ENCODE measurements around the gene FAM240B.

Gene FAM240B

DNA sequence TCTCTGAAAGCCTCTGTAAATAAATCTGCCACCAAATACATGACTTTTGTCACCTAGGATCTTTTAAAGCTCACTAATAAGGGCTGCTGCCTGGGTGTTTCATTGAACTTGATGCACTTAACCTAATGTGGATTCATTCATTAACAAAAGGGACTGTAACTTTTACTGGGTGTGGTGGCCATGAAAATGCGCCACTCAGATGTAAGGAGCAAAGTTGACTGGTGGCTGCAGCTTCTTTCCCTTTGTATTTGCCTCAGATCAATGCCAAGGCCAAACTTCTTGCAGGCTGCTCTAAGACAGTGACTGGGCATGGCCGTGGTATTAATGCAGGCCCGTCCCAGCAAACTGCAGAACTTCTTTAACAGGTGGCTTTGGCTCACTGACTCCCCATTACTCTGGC lies 22.9 kb downstream of the FAM240B start:
- TF ChIP-seq, protein P1, sequence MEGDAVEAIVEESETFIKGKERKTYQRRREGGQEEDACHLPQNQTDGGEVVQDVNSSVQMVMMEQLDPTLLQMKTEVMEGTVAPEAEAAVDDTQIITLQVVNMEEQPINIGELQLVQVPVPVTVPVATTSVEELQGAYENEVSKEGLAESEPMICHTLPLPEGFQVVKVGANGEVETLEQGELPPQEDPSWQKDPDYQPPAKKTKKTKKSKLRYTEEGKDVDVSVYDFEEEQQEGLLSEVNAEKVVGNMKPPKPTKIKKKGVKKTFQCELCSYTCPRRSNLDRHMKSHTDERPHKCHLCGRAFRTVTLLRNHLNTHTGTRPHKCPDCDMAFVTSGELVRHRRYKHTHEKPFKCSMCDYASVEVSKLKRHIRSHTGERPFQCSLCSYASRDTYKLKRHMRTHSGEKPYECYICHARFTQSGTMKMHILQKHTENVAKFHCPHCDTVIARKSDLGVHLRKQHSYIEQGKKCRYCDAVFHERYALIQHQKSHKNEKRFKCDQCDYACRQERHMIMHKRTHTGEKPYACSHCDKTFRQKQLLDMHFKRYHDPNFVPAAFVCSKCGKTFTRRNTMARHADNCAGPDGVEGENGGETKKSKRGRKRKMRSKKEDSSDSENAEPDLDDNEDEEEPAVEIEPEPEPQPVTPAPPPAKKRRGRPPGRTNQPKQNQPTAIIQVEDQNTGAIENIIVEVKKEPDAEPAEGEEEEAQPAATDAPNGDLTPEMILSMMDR (conservative IDR thresholded peaks at IDR 0.05; ENCODE audit: control insufficient read depth, insufficient read depth, low read depth, low read length), result no peak
- H3K4me3 ChIP-seq (ENCODE audit: control insufficient read depth, low read depth, low read length), result no peak overlapping the region
- no peak for DNase-seq (ENCODE audit: low read depth)

DNA sequence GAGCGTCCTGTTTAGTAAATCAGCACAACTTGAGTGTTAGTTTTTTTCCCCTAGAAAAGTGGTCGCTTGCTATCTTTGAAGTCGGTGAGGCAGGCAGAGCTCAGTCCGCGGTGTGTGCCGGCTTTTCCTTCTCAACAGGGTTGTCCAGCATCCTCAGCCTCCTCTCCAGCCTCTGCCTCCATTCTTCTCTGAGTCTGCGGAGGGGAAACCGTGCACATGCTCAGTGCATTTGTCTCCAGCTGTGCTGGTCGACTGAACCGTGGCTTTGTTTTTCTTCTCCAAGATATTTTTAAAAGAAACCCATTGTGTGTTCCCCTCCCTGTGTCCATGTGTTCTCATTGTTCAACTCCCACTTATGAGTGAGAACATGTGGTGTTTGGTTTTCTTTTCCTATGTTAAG lies 25.3 kb downstream of the FAM240B start:
- H3K4me3 ChIP-seq (ENCODE audit: control insufficient read depth, low read depth, low read length), result no peak overlapping the region
- no peak for DNase-seq (ENCODE audit: low read depth)
- TF ChIP-seq, protein P1 (conservative IDR thresholded peaks at IDR 0.05; ENCODE audit: control insufficient read depth, insufficient read depth, low read depth, low read length), result no peak

DNA sequence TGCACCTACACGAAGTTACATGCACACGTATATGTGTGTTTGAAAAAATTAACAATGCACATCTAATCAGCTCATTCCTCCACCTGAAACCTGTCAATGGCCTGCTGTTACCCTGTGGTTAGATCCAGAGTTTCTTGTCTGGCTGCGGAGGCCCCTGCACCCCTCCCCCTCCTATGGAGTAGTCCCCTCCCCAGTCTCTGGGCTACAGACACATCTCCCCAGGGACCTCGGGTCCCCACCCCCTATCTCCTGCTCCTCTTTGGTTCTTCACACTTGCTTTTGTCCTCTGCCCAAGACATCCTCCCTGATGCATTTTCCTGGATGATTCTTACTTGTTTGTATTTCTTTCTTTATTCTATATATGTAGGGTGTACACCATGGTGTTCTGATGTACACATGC lies 27.2 kb downstream of the FAM240B start:
- H3K4me3 ChIP-seq (ENCODE audit: control insufficient read depth, low read depth, low read length), result no peak overlapping the region
- TF ChIP-seq, protein P1 (conservative IDR thresholded peaks at IDR 0.05; ENCODE audit: control insufficient read depth, insufficient read depth, low read depth, low read length), result no peak

DNA sequence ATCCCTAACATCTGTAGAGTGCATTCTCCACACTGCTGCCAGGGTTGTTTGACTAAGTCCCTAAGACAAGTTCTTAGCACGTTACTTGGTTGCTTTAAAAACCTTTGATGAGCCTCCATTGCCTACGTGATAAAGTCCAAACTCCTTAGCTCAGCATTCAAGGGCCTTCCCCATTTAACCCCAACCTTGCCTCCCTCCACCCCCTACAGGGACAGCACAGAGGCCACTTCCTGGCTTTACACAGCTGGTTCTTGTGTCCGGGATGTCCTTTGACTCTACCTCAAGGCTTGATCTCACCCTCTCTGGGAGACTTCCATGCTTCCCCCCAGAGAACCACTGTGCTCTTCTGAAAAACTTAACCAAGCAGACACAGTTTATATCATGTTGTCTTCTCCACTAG lies 29.4 kb downstream of the FAM240B start:
- TF ChIP-seq, protein P1 (conservative IDR thresholded peaks at IDR 0.05; ENCODE audit: control insufficient read depth, insufficient read depth, low read depth, low read length), result no peak
- DNase-seq (ENCODE audit: low read depth), result no peak
- no peak overlapping the region for H3K4me3 ChIP-seq (ENCODE audit: control insufficient read depth, low read depth, low read length)

More for the DNA sequence above, 27.2 kb downstream of the FAM240B start:
- DNase-seq (ENCODE audit: low read depth), result no peak

DNA sequence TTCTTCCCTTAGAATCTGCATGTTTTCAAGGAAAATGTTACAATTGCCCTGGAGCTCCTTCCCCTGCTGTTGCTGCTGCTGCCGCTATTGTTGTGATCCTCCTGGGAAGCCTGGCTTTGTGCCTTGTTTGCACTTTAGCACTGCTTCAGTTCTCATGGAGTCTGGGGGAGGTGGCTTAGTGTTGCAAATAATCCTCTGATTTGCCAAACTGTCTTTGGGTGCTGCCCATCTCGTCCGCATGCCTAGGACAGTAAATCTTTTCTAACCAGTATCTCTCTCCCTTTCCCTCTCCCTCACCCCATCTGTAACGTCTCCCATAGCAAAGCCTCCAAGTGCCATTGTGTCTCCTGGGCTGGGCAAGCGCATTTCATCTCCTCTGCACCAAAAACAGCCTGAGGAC lies 30.3 kb downstream of the FAM240B start:
- TF ChIP-seq, protein P1 (conservative IDR thresholded peaks at IDR 0.05; ENCODE audit: control insufficient read depth, insufficient read depth, low read depth, low read length), result no peak
- H3K4me3 ChIP-seq (ENCODE audit: control insufficient read depth, low read depth, low read length), result no peak overlapping the region
- no peak for DNase-seq (ENCODE audit: low read depth)

DNA sequence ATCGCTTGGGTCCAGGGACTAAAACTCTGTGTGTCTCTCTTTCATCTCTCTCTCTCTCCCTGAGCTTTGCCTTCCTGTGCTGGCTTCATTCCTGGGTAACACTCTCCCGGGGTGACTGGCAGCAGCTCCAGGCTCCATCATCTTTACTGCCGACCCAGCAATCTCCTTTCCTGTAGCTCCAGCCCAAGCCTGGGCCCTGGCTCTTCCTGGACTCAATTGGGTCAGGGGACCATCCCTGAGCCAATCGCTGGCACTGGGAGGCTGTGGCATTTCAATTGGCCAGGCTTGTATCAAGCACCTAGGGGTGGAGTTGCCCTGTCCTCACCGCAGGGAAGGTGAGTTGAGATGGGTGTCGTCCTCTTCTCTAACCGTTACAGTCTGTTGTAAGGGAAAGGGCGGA lies 31.9 kb downstream of the FAM240B start:
- no peak for DNase-seq (ENCODE audit: low read depth)
- TF ChIP-seq, protein P1 (conservative IDR thresholded peaks at IDR 0.05; ENCODE audit: control insufficient read depth, insufficient read depth, low read depth, low read length), result no peak
- no peak overlapping the region for H3K4me3 ChIP-seq (ENCODE audit: control insufficient read depth, low read depth, low read length)

DNA sequence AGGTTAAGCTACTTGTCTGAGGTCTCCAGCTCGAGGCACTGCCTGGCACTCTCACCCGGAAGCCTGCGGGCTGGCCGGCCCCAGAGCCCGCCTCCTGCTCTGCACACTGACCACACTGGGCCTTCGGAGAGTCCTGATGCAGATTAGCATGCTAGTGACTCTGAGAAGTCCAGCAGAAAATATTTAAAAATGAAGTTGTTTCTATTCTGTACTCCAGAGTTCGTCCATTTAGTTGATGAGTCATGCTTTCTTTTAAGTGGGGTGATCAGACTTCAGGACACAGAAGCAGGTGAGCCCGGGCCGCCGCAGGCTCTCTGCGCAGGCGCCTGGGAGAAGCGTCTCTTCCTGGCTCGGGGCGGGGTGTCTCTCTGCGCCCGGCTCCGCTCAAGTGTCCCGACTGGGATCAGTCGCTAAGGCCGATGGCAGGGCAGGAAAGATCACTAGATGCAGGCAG lies 32.5 kb downstream of the FAM240B start:
- TF ChIP-seq, protein P1 (conservative IDR thresholded peaks at IDR 0.05; ENCODE audit: control insufficient read depth, insufficient read depth, low read depth, low read length), result no peak
- DNase-seq (ENCODE audit: low read depth), result no peak
- H3K4me3 ChIP-seq (ENCODE audit: control insufficient read depth, low read depth, low read length), result no peak overlapping the region

Data from fibroblast of mammary gland (primary cell).